Epidermal melanocyte (primary cell): ENCODE data around the gene USP48.
A peak's percentile ranks its signal among the peaks of the same experiment; 100 is the strongest.

Source experiments
- DNase-seq: peaks from one replicate; pipeline ENCODE4 v3.0.0; 2011; ENCODE audit warnings: low spot score; ENCODE audit not compliant: insufficient read length

USP48 gene

DNA sequence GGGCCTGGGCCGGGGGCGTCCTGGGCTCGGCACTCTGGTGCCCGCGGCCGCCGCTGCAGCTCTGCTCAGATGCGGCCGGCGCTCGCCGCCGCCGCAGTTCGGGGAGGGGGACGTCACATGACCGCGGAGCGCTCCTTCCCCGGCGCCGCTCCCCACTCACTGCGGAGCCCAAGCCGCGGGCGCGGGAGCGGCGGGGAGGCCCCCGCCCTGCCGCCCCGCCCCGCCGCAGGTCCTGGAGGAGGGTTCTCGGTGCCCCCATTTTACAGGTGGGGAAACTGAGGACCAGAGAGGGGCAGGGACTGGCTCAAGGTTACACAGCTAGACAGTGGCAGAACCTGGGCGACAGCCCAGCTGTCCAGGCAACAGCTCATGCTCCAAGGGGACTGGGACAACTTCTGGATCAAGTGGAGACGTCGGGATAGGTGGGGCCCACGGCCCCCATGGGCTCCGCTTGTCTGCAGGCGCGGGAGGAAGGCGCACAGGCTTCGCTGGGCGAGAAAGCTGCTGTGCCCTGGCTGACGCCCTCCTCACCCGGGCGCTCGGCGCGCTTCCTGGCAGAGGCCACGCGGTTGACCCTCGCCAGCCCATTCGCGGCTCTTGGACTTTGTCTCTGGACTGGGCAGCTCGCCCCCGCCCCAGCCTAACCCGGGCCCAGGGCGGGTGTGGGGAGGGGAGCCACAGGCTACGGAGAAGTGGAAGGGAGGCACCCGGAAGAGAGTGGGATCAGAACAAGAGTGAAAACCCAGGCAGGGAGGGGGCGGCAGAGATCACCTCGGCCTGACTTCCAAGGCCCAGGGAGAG lies 113.5 kb downstream of the USP48 start, which contains the start of gene RAP1GAP:
TSS of gene RAP1GAP (minus strand) at position 100 of the 801 bp plus-strand sequence. CDS start 49,325 bp downstream, outside the sequence.
- DNase-seq, result no peak

- no peak for DNase-seq
Observed at GRCh38 chr1:21668951-21669257, 114.0 kb downstream of the USP48 start.

GRCh38 chr1:21668232-21668950 lies 114.6 kb downstream of the USP48 start:
- no peak for DNase-seq

GRCh38 chr1:21667348-21668231 lies 115.4 kb downstream of the USP48 start:
- no peak for DNase-seq

- DNase-seq, result no peak
Observed at GRCh38 chr1:21666576-21667320, 116.2 kb downstream of the USP48 start.

GRCh38 chr1:21665711-21666575 lies 117.0 kb downstream of the USP48 start:
- DNase-seq, result no peak

DNA sequence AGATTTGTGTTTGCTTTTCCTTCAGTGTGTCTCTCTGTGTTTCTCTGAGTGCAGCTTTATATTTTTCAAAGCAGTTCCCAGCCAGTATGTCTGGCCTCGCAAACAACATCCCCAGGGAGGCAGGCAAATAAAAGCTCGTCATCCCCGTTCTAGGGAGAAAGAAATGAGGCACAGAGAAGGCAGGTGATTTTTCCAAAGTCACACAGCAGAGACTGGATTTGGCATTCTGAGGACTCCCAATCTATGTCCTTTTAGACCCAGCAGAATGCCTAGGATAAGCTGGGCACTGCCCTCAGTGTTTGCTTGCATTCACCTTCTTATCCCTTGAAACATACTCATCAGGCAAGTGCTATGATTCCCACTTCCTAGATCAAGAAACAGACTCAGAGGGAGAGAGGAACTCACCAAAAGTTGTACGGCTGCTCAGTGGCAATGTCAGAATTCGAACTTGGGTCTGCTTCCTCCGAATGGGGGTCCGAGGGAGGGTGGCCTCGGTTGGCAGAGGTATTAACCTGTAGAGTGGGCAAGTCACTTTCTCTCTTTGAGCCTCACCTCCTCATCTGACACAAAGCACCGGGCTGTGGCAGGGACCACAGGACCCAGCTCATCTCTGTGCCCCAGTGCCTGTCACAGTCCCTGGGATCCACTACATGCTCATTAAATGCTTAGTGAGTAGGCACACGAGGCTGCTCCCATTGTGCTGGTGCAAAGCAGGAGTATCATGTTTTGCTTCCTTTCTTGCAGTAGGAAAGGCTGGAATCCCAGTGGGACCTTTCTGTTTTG lies 118.0 kb downstream of the USP48 start:
- no peak for DNase-seq

- DNase-seq, result no peak
Observed at GRCh38 chr1:21663951-21664805, 118.8 kb downstream of the USP48 start.

DNA sequence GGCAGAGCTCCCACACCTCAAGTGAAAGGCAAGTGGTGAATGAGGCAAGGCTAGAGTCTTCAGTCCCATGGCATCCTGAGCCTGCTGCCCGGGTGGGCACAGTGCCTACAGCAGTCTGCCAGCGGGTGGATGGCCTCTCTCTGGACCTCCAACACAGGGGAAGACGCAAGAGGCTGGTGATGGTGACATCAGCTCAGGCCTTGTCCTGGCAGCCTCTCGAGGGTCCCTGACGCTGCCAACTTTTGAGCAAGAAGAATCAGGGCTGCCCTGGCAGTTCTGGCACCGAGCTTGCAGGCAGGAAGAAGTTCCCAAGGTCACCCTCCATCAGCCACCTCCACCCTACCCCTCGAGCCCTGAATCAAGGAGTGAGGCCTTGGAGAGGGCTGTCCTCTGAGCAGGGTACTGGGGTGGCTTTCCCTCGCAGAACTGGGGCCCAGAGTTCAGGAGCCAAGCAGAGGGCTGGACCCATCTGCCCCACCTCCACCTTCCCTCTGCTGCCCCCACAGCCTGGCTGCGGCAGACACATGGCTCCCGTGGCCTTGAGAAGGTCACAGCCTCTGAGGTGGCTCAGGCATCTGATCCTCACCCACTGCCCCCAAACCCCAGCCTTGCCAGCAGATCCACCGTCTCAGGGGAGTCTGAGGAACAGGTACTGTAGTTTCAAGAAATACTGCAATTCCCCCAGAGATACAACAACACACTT lies 119.5 kb downstream of the USP48 start:
- no peak for DNase-seq

GRCh38 chr1:21662426-21663247 lies 120.3 kb downstream of the USP48 start:
- no peak for DNase-seq

- no peak for DNase-seq
Observed at GRCh38 chr1:21661886-21662285, 121.1 kb downstream of the USP48 start.

DNA sequence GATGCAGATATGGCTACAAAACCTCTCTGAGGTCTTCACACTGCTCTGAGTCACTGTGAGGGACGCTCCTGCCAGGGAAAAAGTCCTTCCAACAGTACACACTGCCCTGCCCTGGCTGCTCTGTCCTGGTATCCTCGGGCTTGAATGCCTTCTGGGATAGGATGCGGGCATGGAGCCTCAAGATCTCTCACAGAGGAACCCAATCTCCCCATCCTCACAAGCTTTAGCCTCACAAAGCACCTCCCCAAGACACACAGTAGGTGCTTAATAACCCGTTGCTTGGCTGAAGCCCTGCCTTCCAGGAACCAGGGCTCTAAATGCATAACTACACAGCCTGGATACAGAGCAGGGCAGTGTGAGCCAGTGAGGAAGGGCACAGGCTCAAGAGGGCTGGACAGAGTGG lies 123.0 kb downstream of the USP48 start:
- no peak for DNase-seq

DNA sequence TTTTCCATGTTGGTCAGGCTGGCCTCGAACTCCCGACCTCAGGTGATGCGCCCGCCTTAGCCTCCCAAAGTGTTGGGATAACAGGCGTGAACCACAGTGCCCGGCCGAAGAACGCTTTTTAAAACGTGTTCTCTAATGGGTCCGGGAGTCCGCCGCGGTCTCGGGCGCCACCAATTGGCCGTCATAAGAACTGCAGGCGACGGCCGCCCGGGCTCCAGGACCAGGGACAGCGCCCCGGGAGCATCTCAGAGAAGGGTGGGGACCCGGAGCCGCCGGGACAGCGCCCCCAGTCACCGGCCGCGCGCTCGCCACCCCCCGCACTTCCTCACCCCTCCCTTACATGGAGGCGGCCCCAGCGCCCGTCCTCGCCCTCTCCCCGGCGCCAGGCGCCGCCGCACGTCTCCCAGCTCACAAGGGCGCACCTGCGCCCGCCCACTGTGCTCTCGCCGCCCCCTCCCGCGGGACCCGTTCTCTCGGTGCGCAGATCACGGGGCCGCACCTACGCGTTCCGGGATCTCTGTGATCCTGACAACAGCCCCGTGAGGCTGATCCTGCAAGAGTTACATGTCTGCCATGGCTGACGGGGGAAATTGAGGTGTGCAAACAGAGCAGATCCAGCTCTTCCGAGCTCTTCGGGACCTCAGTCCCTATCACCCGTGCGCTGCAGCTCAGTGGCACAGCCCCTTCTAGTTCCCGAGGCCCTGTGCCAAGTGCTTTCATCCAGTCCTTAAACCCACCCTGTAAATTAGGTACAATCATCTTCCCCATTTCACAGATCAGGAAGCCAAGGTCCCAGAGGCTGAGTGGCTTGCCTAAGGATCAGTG lies 123.6 kb downstream of the USP48 start:
- peak; percentile 69 for DNase-seq

DNA sequence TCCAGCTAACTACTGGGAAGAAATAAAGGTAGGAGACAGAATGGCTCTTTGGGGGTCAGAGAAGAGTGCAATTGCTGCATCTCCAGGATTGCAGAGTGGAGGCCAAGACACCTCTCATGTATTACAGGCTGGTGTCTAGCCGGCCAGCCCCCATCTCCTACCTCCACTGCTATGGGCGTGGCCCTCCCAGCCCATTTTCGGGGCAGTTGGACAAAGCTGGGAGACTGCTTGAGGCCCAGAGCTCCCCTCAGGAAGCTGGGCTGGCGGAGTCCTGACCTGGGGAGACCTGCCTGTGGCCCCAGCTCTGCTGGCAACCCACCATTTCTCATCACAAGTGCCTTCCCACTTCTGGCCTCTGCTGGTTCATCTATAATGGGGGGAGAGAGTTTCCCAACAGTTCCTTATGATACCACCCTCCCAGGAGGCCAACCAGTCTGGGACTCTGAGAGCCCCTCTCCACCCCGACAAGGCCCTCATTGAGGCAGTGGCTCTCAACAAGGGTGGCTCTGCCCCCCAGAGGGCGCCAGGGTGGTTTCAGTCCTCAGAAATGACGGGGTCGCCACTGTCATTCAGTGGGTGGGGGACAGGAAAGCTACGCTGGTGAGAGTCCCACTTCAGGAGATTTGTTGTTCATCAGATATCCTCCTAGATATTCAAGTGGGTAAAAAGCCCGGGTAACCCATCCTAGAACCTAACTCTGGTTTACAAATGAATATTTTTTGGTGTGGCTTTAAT lies 125.3 kb downstream of the USP48 start:
- DNase-seq, result no peak

GRCh38 chr1:21655748-21656147 lies 127.2 kb downstream of the USP48 start:
- no peak for DNase-seq
